HG03097 (cell line): ENCODE data around the gene WAS.
"Not testable (repeated sequence)": the region's sequence is repeated elsewhere in the genome, so short reads cannot be mapped to it uniquely, and the experiment has no call there.

Source experiments
- ATAC-seq: cut with Tn5 transposase; IDR thresholded peaks from one replicate; pipeline ENCODE4 v1.9.1; 2021; ENCODE audit not compliant: unreplicated experiment, low FRiP score

WAS gene

DNA sequence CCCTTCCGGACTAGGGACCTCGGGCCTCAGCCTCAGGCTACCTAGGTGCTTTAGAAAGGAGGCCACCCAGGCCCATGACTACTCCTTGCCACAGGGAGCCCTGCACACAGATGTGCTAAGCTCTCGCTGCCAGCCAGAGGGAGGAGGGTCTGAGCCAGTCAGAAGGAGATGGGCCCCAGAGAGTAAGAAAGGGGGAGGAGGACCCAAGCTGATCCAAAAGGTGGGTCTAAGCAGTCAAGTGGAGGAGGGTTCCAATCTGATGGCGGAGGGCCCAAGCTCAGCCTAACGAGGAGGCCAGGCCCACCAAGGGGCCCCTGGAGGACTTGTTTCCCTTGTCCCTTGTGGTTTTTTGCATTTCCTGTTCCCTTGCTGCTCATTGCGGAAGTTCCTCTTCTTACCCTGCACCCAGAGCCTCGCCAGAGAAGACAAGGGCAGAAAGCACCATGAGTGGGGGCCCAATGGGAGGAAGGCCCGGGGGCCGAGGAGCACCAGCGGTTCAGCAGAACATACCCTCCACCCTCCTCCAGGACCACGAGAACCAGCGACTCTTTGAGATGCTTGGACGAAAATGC is at the start of gene WAS:
WAS (plus strand) TSS at position 389 of the 572 bp plus-strand sequence; CDS start at position 444, 55 bp downstream.
- ATAC-seq, result peak; percentile 58

DNA sequence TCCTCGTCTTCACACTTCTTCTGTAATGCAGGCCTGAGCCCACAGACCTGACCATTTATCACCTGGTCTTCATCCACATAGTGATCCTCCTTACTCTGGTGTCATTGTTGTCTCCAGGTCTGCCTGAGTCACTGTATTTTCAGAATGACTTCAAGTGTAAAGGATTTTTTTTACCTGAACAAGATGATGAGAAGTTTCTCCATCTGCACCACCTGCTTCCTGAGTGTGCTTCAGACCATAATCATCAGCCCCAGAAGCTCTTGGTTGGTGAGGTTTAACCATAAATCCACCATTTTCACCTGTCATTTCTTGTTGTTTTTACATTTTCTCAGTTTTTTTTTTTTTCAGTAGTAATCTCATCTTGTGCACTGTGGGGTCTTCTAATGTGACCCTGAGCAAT is 47.3 kb upstream of the WAS start:
- no peak for ATAC-seq

DNA sequence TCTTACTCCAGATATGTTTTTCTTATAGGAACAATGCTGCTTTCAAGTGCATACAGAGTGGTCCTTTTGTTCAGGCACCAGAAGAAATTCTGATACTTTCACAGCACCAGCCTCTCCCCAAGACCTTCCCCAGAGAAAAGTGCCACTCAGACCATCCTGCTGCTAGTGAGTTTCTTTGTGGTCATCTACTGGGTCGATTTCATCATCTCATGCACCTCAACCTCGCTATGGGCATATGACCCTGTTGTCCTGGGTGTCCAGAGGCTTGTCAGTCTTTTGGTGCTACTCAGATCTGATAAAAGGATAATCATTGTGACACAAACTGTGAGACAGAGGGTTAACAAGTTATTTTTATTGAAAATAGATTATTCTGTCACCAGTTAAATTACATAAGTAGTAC is 46.8 kb upstream of the WAS start:
- ATAC-seq, result no peak

DNA sequence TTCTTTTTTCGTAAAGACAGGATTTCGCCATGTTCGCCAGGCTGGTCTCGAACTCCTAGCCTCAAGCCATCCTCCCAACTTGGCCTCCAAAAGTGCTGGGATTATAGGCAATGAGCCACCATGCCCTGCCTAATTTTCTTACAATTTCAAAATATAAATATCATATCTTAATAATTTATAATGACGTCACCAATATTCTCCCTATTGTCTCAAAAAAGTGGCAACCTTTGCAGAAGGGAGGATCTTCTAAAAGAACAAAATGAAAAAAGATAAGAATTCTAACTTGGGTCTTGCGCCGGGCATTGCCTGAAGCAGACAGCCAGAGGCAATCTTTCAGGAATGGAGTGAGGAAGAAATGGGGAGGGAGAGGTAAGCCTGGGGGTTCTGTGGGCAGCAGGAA is 37.9 kb upstream of the WAS start:
- no peak for ATAC-seq

DNA sequence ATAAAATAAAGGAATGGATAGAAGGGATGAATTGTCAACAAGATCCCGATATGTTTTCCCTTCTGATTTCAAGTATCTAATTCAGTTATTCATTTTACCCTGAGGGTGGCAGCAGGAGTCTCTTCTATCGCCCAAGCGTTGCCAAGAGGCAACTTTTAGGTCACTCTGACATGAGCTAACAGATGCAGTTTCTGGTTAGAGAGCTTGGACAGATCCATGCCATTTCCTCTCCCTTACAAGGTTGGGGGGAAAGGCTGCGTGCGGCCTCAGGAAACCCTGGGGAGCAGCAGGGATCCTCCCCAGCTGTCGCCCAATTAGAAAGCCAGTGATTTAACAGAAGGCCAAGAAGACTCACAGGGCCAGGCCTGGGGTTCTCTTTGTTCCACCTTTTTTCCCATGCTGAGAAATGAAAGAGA is 35.3 kb upstream of the WAS start:
- no peak for ATAC-seq

DNA sequence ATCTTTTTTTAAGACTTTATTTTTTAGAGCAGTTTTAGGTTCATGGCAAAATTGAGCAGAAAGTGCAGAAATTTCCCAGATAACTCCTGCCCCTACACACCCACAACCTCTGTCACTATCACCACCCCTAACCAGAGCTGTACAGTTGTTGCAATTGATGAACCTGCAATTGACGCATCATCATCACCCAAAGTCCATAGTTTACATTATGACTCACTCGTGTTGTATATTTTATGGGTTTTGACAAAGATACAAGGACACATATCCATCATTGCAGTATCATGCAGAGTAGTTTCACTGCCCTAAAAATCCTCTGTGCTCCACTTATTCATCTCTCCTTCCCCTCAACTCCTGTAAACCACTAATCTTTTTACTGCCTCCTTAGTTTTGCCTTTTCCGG is 34.5 kb upstream of the WAS start:
- no peak for ATAC-seq

DNA sequence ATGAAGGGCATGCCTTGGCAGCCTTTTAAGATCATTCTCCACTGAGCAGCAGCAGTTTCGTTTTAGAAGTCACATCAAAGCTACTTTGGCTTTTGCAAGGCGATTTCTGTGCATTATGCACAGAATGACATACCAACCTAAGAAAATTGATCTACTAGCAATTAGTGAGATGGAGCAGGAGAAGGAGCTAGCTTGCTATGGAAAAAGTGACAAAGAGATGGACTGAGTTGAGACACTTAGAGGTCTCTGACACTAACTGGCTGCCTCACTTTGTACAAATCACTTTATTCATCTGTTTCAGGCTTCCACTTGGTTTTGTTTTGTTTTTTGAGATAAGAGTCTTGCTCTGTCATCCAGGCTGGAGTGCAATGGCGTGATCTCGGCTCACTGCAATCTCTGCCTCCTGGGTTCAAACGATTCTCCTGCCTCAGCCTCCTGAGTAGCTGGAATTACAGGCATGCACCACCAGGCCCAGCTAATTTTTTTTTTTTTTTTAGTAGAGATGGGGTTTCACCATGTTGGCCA is 31.5 kb upstream of the WAS start:
- not testable (repeated sequence) for ATAC-seq

DNA sequence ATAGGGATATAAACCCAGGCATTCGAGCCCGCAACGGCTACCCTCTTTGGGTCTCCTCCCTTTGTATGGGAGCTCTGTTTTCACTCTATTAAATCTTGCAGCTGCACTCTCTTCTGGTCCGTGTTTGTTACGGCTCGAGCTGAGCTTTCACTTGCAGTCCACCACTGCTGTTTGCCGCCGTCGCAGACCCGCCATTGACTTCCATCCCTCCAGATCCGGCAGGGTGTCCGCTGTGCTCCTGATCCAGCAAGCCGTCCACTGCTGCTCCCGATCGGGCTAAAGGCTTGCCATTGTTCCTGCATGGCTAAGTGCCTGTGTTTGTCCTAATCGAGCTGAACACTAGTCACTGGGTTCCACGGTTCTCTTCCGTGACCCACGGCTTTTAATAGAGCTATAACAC is 28.9 kb upstream of the WAS start:
- ATAC-seq, result not testable (repeated sequence)

DNA sequence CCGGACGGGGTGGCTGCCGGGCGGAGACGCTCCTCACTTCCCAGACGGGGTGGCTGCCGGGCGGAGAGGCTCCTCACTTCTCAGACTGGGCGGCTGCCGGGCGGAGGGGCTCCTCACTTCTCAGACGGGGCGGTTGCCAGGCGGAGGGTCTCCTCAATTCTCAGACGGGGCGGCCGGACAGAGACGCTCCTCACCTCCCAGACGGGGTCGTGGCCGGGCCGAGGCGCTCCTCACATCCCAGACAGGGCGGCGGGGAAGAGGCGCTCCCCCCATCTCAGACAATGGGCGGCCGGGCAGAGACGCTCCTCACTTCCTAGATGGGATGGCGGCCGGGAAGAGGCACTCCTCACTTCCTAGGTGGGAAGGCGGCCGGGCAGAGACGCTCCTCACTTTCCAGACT is 23.9 kb upstream of the WAS start:
- ATAC-seq, result not testable (repeated sequence)

DNA sequence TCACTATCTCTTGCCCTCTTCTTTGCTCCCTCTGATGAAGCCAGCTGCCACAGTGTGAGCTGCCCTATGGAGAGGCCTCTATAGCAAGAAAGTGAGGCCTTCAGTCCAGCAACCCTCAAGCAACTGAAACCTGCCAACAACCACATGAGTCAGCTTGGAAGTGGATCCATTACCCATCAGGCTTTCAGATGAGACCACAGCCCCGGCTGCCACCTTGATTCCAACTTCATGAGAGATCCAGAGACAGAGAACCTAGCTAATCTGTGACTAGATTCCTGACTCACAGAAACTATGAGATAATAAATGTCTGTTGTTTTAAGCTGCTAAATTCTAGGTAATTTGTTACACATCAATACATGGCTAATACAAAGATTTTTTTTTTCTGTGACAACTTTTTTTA is 20.4 kb upstream of the WAS start:
- ATAC-seq, result no peak

DNA sequence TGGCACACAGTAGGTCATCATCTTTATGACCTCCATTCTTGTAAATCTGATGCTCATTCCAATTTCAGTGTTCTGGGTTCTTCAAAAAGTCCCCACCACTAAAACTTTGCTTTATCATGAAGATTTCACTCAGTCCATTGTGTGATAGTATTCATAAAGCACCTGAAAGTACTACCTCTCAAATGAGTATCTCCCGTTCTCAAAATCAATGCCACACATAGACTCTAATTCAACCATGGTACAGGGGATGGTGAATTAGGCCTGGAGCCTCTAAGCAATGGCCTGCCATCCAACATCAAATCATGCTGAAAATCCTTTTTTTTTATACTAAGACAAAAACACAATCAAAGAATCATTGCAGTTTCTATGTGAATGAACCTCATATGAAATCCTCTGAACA is 19.4 kb upstream of the WAS start:
- ATAC-seq, result no peak

DNA sequence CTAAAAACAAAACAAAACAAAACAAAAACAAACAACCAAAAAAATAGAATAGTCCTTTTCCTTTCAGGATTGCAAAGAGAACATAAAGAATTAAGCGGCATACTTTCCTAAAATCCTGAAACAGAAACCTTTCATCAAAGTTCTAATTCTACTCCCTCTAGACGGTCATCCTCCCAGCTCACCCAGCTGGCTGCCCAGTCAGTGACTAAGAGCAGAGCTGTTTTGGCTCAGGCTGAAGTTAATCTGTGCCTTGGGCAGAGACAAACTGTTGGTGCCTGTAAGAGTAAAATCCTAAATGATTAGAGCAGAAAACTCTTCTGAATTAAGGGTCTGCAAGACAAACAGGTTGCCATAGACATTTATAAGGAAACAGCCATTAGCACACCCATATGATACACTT is 17.6 kb upstream of the WAS start:
- no peak for ATAC-seq

DNA sequence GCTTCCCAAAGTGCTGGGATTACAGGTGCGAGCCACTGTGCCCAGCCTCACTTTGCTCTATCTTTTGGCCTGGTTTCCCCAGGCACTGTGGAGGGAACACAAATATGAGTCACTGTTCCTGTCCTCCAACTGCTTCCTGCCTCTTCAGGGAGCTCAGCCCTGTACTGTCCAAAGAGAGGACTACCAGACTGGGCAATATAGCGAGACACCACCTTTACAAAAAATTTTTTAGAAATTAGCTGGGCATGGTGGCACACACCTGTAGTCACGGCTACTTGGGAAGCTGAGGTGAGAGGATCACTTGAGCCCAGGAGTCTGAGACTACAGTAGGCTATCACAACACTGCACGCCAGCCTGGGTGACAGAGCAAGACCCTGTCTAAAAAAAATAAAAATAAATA is 16.9 kb upstream of the WAS start:
- ATAC-seq, result no peak

DNA sequence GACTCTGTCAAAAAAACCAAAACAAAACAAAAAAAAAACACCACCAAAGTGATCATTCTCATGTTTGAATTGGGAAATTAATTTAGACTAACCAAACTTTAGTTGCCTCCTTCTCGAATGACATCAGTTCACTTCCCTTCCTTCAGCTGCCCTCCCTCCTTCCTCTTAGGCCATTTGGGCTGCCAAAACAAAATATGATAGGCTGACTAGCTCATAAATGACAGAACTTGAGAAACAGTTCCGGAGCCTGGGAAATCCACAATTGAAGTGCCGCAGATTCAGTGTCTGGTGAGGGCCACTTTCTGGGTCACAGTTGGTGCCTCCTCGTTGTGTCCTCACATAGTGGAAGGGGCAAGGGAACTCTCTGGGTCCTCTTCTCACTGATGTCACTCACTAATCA is 16.1 kb upstream of the WAS start:
- no peak for ATAC-seq

DNA sequence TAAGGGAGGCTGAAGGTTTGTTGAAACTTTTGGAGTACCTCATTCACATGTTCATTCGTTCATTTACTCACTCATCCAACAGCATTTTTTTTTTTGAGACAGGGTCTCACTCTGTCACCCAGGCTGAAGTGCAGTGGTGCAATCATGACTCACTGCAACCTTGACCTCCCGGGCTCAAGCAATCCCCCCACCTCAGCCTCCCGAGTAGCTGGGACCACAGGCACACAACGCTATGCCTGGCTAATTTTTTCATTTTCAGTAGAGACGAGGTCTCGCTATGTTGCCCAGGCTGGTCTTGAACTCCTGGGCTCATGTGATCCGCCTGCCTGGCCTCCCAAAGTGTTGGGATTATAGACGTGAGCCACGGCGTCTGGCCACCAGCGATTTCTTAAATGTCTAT is 15.4 kb upstream of the WAS start:
- not testable (repeated sequence) for ATAC-seq

DNA sequence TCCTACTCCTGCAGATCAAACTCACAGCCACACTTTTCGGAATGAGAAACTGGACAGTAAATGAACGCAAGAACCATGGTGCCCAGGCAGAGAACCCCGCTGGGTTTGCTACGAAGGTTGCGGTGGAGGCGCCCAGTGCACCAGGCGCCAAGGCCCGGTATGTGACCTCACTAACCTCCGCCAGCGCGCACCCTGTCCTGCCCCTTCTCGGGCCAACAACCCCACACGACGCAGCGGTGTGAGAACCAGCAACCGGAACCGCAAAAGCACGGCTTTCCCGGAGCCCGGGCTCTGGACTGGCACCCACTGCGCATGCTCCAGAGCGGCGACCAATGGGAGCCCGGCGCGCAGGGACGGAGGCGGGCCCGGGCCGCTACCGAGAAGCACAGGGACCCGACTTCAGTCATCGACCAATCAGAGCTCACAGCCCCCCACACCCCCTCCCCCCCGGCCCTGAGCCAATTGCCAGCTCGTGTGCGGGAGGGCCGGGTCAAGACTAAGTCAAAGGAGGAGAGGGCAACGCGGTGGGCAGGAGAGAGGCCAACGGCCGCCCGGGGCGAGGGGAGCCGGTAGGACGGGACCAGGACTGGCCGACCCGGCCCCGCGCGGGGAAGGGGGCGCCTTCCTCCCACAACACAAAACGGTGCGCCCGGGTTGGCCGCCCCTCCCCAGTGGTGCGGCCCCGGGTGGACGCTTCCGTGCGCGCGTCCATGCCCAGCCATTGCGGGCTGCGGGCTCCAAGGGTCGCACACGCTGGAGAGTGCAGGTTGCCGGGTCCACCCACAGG is 7.3 kb upstream of the WAS start:
- ATAC-seq, result peak; percentile 83

DNA sequence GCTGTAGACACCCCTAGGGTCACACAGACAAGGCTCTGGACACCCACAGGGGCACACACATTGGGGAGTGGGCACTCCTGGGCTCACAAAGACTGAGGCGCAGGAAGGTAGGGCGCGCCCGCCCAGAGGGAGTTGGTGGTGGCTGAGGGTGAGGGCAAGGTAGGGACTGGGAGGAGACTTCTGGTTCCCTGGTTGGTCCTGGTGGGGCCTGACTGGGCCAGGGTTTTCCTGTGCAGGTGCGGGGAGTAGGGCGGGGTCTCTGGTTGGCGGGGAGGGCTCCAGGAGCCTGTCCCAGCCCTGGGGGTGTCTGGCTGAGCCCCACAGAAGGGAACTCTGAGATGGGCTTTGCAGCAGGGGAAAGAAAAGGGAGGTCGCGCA is 6.7 kb upstream of the WAS start:
- peak; percentile 6 for ATAC-seq

DNA sequence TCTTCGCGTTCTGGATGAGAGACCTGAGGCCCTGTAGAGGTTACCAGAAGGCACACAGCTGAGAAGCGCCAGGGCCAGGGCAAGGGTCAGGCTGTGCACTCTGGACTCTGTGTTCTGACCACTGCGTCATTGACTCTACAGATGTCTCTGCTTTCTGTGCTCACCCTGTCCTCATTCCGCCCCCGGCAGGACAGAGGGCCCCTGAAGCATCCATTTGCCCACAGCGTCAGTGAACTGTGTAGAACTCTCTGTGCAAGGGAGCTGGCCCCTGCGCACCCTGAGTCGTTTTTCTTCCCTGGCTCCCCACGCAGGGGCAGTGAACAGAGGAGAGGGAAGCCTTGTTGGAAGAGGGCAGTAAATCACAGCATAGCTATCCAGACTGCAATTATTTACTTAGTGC is 6.1 kb upstream of the WAS start:
- no peak for ATAC-seq

DNA sequence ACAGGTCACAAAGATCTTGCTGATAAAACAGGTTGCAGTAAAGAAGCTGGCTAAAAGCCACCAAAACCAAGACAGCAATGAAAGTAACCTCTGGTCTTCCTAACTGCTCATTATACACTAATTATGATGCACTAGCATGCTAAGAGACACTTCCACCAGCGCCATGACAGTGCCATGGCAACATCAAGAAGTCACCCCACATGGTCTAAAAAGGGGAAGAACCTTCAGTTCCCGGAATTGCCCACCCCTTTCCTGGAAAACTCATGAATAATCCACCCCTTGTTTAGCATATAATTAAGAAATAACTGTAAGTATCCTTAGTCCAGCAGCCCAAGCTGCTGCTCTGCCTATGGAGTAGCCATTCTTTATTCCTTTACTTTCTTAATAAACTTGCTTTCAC is 3.1 kb upstream of the WAS start:
- ATAC-seq, result not testable (repeated sequence)

DNA sequence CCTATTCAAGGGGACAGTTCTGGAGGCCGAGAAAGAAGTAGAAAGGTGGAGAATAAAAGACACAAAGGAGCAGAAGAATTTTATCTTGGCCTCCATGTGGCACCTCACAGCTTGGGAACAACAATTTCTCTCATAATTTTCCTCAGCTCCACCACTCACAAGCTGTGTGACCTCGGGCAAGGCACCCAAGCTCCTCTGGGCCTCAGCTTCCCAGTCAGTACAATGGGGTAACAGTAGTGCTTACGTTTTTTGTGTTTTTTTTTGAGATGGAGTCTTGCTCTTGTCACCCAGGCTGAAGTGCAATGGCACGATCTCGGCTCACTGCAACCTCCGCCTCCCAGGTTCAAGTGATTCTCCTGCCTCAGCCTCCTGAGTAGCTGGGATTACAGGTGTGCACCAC is 2.7 kb upstream of the WAS start:
- not testable (repeated sequence) for ATAC-seq

DNA sequence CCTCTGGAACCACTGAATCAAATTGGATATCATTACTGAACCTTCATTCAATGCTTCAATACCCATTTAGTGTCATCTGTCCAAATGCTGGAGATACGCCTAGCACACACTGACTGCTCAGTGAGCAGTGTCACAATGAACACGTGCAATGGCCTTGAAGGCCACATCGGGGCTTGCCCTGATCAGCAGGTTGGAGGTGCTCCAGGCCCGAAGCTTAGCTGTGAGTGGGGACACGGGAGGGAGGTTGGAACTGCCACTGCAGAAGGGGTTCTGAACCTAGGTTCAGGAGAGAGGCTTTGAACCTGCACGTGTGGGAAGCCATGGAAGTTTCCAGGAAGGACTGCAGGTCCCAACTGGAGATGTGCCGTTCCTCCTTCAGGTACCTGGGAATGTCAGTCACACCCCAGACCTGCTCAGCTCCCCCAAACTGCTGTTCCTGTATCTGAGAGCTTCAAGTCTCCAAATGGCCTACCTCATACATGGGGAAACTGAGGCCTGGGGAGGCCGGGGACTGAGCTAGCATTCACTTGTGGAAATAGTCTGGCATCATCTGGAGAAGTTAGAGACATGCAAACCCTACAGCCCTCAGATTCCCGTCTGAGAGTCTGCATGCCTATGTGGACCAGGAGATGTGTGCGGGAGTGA is 1.9 kb upstream of the WAS start:
- ATAC-seq, result no peak

DNA sequence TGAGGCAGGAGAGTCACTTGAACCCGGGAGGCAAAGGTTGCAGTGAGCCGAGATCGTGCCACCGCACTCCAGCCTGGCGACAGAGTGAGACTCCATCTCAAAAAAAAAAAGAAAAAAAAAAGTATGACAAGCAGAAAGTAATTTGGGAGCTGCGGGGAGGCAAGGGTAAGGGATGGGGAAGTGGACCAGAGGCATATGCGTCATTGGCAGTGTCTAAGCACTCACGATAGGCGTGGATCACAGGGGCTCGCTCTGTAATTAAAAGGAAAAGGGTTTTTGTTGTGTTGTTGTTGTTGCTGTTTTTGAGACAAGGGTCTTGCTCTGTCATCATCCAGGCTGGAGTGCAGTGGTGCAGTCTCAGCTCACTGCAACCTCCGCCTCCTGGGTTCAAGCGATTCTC is 804 bp upstream of the WAS start:
- not testable (repeated sequence) for ATAC-seq
